Fibroblast of mammary gland (primary cell): ENCODE measurements around the gene PDE8A.

Experiments
- DNase-seq: peaks from one replicate; pipeline ENCODE4 v3.0.0-alpha.2; 2010; ENCODE audit warnings: low read depth
- H3K4me3 ChIP-seq: 2 replicates; pipeline ENCODE4 v1.5.1; 2011; ENCODE audit warnings: low read depth, mild to moderate bottlenecking, low read length, moderate library complexity; ENCODE audit not compliant: control insufficient read depth
- TF ChIP-seq, protein P1 (sequence below): conservative IDR thresholded peaks from 2 replicates; pipeline ENCODE4 v1.5.1; 2011; ENCODE audit warnings: low read depth, low read length, inconsistent platforms; ENCODE audit not compliant: control insufficient read depth, insufficient read depth

Gene PDE8A

GRCh38 chr15:85019815-85020590, 38.3 kb downstream of the PDE8A start:
- H3K4me3 ChIP-seq: no peak overlapping the region
- TF ChIP-seq, protein P1, sequence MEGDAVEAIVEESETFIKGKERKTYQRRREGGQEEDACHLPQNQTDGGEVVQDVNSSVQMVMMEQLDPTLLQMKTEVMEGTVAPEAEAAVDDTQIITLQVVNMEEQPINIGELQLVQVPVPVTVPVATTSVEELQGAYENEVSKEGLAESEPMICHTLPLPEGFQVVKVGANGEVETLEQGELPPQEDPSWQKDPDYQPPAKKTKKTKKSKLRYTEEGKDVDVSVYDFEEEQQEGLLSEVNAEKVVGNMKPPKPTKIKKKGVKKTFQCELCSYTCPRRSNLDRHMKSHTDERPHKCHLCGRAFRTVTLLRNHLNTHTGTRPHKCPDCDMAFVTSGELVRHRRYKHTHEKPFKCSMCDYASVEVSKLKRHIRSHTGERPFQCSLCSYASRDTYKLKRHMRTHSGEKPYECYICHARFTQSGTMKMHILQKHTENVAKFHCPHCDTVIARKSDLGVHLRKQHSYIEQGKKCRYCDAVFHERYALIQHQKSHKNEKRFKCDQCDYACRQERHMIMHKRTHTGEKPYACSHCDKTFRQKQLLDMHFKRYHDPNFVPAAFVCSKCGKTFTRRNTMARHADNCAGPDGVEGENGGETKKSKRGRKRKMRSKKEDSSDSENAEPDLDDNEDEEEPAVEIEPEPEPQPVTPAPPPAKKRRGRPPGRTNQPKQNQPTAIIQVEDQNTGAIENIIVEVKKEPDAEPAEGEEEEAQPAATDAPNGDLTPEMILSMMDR: no peak
- DNase-seq: no peak

GRCh38 chr15:85021409-85021808, 39.8 kb downstream of the PDE8A start:
- H3K4me3 ChIP-seq: no peak overlapping the region
- no peak for DNase-seq
- TF ChIP-seq, protein P1: no peak

DNA sequence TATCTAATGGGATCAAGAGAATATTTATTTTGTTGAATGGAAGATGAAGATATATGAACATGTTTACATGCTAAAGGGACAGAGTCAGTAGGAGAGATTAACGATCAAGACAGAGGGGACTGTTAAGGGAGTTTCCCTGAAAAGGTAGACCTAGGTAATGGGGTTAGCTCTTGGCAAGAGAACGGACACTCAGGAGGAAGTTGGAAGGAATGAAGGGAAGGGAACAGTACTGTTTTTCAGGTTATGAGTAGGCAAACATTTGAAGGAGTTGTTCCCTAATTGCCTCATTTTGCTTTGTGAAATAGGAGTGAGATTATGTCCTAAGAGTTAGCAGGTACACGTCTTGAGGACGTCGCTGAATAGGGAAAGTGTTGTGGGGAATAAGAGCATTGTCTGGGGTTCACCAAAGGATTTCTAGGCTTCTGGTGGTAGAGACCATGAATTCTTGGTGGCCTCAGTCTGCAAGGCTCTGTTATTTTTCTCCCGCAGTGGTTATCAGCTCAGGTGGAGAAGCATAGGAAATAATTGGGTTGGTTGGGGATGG, 41.3 kb downstream of the PDE8A start:
- no peak for DNase-seq
- no peak overlapping the region for H3K4me3 ChIP-seq
- TF ChIP-seq, protein P1: no peak

DNA sequence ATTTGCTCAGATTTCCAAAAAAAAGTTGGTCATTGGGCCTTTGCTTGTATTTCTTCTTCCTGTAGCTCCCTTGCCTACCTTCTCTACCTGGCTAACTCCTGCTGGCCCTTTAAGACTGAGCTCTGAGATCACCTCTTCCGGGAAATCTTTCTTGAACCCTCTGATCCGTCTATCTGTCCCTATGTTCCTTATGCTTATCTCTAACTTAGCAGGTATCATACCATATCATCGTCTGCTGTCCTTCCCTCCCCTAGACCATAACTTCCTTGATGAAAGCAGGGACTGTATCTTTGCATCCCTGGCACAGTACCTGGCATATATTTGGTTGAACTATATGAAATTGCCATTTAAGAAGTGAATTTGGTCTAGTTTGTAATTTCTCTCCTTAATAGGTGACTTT, 42.3 kb downstream of the PDE8A start:
- TF ChIP-seq, protein P1: no peak
- no peak overlapping the region for H3K4me3 ChIP-seq
- no peak for DNase-seq

- peak; percentile 74 for DNase-seq
- TF ChIP-seq, protein P1: no peak
- H3K4me3 ChIP-seq: no peak overlapping the region
Measured at GRCh38 chr15:85024509-85025336, 43.1 kb downstream of the PDE8A start.

- TF ChIP-seq, protein P1: no peak
- no peak overlapping the region for H3K4me3 ChIP-seq
- DNase-seq: no peak
Measured at GRCh38 chr15:85025516-85026251, 44.0 kb downstream of the PDE8A start.
